Forelimb muscle (tissue), 1 donor: ENCODE measurements around the gene PVALB. TPM values are rescaled to one million over a fixed set of nuclear protein-coding genes. Genes with fewer than 3 reads are reported as not detected.

Experiments
- DNase-seq: peaks from one replicate; pipeline ENCODE4 v3.0.0-alpha.2; 2013; ENCODE audit warnings: low read depth
- polyA plus RNA-seq: library from polyadenylated mRNA; unstranded; fragments of 120-200 nt; gene quantifications from one replicate; pipeline ENCODE4 v1.2.1, GENCODE V29; 2013; ENCODE audit not compliant: insufficient read length

PVALB gene
- polyA plus RNA-seq, 1 donor: 22.8 TPM

GRCh38 chr22:36814801-36815200, 2.0 kb downstream of the PVALB start:
- DNase-seq: no peak

DNA sequence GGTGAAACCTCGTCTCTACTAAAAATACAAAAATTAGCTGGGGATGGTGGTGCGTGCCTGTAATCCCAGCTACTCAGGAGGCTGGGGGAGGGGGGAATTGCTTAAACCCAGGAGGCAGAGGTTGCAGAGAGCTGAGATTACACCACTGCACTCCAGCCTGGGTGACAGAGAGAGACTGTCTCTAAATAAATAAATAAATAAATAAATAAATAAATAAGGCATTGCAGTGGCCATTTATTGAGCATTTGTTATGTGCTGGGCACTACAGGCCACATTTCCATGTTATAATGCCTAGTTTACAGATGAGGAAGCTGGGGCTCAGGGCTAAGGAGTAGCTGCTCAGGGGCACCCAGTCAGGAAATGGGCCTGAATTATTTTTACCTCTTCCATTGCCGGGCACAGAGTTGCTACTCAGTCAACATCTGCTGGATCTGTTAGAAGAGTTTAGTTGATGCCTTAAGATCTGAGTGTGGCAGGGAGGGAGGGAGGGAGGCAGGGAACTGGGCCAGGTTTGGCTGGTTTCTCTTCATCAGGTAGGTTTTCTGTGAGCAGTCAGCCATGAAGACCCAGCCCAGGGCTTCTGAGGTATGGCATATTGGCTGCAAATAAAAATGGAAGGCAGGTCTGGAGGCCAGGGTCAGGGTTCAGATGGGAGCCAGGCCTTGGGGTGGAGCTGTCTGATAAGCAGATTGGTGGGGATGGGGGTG, 5.6 kb downstream of the PVALB start:
- no peak for DNase-seq

DNA sequence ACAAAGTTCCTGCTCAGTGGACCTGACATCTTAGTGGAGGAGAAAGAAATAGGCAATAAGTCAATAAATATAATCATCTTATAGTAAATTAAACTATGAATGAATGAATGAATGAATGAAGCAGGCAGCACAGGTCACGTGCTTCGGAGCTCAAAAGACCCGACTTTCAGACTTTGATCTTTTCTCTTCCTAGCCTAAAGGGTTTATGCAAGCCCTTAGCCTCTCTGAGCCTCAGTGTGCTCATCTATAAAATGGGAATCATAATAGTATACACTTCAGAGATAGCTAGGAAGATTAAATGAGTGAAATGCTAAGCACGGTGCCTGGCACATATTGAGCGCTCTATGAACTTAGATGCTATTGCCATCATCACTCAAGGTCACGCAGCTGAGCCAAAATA, 7.5 kb downstream of the PVALB start:
- DNase-seq: no peak

- no peak for DNase-seq
Observed at GRCh38 chr22:36808721-36809344, 8.0 kb downstream of the PVALB start.

GRCh38 chr22:36807627-36808026, 9.2 kb downstream of the PVALB start:
- DNase-seq: no peak

DNA sequence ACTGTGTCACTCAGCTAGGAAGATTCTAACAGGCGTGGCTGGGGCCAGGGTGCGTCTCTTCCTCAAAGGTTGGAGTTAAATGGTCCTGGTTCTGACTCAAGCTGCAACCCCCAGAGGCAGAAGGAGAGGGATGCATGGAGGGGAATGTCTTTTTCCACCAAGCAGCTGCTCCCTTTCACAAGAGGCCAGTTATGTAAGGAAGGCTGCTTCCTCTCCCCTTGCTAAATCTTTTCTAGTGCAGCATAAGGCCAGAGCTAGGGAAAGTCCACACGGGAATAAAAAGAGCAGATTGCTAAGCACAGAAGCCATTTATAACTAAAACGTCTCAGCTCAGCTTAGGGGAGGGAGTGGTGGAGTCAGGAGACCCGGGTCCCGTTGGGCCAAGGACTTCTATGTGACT, 10.0 kb downstream of the PVALB start:
- no peak for DNase-seq

DNA sequence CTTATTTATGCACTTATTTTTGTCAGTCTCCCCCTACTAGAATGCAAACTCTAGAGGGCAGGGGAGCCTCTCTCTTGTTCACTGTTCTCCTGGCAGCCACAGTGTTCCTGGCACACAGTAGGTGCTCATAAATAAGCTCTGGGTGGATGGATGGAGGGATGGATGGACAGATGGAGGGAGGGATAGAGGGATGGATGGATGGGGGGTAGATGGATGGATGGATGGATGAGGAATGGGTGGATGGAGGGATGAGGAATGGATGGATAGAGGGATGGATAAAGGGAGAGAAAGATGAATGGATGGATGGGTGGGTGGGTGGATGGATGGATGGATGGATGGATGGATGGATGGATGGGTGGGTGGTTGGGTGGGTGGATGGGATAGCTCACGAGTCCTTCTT, 13.5 kb downstream of the PVALB start:
- no peak for DNase-seq

DNA sequence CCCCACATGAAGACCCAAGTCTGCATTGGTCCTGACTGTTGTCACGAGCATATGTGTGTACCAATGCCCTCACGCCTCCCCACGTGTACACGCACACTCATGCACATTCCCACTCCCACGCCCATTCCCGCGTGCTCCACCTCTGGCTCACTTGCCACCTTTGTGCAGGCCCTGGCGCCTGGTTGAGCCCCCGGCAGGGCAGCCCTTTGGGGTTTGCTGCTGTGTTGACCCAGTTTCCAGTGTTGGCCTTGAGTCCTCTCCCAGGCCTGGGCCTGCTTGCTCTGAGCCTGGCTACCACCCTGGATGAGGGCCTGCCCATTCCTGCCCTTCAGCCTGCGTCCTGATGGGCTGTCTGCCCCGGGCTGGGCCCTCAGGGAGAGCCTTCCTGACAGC, 18.2 kb downstream of the PVALB start:
- DNase-seq: no peak

- DNase-seq: no peak
Observed at GRCh38 chr22:36797911-36798673, 18.7 kb downstream of the PVALB start.

GRCh38 chr22:36797374-36797773, 19.5 kb downstream of the PVALB start:
- no peak for DNase-seq

- DNase-seq: no peak
Observed at GRCh38 chr22:36796552-36797175, 20.2 kb downstream of the PVALB start.

DNA sequence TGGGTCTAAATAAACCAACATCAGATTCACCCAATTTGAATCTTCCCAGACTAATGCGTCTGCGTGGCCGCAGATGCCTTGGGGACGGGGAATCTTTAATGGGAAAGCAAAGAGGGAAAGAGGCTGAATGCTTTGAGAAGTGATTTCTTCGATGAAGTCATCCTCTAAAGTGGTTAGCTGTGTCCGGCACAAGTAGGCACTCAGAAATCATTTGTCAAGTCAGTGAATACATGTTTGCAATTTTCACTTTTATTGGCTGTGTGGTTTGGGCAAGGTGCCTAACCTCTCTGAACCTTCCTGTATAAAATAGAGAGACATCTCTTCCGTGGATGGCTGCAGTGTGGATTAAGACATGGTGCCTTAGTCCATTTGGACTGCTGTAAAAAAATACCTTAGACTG, 21.2 kb downstream of the PVALB start:
- no peak for DNase-seq

DNA sequence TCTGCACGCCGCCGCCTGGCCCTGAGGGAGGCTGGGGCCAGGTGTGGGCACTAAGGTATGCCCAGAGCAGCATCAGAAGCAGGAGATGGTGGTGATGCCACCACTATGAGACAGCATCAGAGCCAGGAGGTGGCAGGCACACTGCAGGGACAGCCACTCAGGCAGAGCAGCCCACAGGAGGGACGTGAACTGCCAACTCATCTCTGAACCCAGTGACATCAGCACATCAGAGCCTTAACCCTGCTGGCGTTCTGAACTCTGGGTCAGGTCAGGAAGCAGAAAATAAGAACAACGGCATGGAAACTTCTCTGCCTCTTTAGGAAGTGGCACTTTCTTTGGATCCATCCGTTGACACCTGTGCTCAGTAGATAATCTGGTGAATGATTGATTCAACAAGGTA, 26.2 kb downstream of the PVALB start:
- no peak for DNase-seq

DNA sequence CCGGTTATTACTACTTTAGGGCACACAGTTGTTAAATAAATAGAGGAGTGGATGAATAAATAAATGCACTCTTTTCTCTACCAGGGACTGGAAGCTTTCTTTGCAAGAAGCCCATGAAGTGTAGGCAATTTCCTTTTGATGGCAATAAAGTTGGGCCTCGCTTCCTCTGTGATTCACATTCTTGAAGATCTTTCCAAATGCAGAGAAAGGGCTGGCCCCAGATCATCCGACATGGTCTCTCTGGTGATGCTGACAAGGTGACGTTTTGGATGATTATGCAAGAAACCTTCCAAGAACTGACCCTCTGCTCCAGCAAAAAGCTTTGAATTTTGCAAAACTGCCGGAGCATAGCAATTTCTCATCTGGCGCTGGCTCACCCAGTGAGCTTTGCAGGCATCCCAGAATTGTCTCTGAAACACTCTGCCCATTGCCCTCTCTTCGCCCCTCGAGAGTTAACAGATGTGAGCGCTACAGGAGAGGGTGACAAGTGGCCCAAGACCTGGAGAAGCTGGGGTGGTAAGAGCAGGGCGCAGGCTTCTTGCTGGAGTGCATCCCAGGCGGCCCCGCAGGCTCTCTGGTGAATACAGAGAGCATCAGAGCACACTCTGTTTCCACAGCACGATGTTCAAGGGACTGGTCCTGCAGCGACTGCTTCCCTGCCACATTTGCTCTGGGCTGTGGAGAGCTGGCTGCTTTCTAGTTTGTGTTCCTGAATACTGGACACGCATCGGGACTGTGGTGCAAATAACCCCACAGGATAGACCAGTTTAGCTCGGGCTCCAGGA, 29.4 kb downstream of the PVALB start:
- DNase-seq: no peak

- no peak for DNase-seq
Observed at GRCh38 chr22:36783743-36784142, 33.1 kb downstream of the PVALB start.

DNA sequence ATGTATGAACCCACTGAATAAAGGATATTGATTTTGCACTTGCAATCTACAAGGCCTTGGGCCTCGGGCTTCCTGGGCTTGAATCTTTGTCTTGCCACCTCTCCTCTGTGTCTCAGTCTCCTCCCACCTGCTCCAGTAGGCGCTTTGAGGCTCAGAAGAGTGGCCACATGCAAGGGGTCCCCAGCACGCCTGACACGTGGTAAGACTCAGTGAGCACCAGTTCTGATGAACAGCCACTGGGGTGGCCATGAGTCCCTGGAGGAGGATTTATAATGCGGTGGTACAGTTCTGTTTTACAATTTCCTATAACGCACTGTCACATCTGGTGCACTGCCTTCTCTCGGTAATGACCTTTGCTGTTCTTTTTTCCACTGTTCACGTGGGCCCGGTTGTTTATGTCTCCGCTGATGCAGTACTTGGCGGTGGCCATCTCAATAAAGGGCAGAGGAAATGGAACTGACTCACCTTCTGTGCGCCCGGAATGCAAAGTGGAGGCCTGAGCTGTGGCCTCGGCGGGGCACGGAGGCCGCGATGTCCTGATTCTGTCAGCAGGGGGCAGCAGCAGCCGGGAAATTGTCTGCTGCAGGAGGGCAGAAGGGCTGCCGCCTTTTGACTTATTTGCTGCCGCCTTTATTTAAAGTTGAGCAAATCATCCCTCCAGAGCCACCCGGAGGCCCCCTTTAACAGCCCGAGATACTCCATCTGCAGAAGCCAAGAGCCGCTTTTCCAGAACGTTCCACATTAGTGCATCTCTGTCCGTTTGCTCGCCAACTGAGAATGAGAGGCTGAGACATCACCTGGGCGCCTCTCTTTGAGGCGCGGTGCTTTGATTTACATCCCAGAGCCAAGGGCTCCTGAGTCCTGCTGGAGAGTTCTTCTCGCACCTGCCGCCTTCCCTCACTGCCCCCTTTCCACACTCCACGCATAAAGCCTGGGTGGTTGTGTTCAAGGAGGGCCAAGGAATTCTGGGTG, 34.9 kb downstream of the PVALB start:
- no peak for DNase-seq

DNA sequence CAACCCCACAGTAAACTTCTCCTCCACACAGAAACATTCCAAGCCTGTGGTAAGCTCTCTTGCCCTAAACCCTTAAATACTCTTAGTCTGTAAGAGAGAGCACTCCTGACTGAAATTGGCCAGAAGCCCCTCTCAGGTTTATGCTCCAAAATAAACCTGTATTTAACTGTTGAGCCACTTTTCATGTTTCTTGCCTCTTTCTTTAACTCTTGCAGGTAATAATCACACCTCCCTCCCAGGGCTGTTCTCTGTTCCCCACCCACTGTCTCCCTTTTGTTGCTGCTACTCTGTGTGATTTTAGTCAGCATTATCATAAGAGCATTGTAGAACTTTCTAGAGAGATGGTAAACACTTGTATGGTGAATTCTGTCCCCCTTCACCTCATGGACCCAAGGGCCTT, 38.8 kb downstream of the PVALB start:
- DNase-seq: no peak

- DNase-seq: no peak
Observed at GRCh38 chr22:36776722-36777121, 40.1 kb downstream of the PVALB start.

GRCh38 chr22:36775964-36776669, 40.7 kb downstream of the PVALB start, which contains the start of gene IFT27:
Gene IFT27, minus strand, starts transcription at chr22:36776119. Its CDS starts 412 bp downstream, at chr22:36775707.
- peak; percentile 100 for DNase-seq

DNA sequence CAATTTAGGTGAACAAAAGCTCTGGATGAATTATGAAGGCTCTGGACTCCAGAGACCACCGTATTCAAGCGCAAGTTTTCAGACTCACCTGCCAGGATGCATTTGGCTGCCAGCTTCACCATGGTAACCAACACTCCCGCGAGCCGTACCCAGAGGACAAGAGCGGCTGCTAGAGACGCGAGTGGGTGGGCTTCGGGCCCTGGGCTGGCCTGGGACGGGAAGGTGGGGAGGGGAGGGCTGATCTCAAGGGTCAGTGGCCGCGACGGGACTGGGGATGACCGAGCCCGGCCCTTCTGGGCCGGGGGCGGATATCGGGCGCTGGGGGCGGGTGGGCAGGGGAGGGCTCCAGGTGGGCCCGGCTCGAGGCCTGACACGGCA, 41.3 kb downstream of the PVALB start:
- no peak for DNase-seq
